HUDEP-2 (cell line): ENCODE data around the gene ATG101.
A peak's percentile ranks its signal among the peaks of the same experiment; 100 is the strongest.

Experiments used
- DNase-seq, 76 experiments: peaks; one replicate each; lab custom pipeline; 2025; ENCODE audit not compliant: unreplicated experiment in 76 of 76; lab: John Stamatoyannopoulos, UW

Gene ATG101

DNA sequence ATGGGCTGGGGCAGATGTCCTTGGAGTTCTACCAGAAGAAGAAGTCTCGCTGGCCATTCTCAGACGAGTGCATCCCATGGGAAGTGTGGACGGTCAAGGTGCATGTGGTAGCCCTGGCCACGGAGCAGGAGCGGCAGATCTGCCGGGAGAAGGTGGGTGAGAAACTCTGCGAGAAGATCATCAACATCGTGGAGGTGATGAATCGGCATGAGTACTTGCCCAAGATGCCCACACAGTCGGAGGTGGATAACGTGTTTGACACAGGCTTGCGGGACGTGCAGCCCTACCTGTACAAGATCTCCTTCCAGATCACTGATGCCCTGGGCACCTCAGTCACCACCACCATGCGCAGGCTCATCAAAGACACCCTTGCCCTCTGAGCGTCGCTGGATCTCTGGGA lies 7.0 kb downstream of the ATG101 start:
- DNase-seq, result no peak

DNA sequence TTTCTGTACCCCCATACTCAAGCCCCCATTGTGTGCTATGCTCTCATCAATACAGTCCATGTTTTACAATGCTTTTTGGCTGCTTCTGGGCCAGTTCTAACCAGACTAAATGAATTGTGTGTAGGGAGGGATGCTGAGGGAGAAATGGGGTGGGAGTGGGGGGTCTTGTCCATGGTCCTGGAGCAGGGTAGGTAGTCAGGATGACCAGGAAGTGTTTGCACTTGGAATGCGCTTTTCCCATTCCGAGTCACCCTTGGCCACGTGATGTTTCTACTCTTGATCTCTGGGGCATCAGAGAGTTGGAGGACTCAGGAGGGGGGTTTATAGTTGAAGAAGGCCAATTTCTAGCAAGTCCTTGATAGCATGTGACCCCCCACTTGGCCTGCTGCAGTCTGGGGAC lies 8.5 kb downstream of the ATG101 start:
- no peak for DNase-seq

DNA sequence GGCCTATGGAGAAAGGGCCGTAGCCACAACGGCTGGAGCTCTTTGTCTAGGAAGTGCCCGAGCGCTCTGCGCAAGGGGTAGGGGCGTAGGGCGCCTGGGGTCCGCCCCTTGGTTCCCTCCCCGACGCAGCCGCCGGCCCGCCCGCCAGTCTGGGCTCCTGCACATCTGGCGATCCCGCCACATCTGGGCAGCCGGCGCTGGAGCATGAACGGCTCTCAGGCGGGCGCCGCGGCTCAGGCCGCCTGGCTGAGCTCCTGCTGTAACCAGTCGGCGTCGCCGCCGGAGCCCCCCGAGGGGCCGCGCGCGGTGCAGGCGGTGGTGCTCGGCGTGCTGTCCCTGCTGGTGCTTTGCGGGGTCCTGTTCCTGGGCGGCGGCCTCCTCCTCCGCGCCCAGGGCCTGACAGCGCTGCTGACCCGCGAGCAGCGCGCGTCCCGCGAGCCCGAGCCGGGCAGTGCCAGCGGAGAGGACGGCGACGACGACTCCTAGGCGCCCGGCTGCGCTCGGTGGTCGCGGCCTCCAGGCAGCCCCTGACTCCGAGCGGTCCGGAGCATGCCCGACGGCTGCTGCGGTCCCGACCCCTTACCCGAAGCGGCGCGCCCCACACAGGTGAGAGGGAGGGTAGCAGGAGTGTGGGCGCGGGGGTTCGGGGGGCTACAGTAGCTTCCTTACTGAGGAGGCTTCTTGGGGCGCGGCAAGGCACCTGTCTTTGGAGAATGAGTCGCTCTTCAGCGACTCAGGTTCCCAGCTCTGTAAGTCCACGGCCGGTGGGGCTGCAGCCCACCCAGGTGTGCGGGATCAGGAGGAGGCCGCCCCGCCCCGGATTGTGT lies 10.0 kb downstream of the ATG101 start, which contains the start of gene SMIM41:
Gene SMIM41, plus strand, starts transcription at position 129 of the 827 bp plus-strand sequence. Its CDS starts 76 bp downstream, at position 205.
- no peak for DNase-seq

DNA sequence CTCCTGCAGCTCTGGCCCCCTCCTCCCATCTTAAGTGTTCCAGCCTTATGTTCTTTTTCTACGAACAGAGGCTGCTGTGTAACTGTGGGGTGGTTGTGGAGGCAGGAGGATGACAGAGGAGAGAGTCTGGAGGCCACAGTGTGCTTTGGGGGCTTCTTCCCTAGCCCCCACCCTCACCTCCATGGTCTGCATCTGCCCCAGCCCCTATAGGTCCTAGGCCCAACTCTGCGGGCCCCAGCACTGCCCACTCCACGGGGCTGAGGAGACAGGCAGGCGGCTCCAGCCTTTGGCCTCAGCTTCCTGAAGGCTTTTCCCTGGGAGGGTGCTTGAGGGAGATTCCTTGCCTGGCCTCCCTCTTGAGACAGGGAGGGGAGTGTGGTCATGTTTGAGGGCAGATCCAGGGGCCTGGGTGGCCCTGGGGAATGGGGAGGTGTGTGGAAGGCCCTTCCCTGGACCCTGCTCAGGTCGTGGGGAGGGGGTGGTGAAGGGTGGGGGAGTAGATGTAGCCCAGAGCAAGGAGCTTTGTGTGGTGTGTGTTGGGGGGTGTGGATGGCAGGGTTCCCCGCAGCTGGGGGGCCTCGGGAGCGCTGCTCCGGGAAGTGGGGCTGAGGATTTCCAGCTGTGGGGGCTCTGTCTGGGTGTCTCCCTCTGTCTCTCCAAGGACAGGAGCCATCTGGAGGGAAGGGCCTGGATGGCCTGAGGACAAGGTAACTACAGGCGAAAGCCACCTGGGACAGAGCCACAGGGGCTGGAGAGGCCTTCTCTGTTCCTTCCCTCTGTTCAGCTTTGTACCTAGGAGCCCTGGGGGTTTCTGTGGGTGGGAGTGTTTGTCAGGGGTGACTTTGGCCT lies 10.8 kb downstream of the ATG101 start:
- no peak for DNase-seq

DNA sequence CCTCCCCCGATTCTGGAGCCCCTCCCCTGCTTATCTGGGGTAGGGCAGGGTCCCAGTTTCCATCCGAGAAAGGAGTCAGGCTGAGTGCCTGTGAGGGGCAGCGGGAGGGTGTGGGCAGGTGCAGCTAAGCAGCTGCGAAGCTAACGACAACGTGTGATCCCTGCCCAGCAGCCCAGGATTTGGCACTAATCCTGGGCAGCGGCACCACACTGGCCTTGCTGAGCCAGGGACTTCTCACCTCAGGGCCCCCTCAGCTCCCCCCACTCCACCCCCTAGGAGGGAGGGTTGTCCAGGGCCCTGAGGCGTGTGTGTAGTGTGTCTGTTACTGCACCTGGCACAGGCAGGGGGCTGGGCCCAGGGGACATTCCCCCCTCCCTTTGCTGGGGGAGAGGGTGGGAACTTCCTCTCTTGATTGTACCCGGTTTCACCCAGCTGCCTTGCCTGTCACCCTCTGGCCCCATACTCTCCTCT lies 11.5 kb downstream of the ATG101 start:
- no peak for DNase-seq

DNA sequence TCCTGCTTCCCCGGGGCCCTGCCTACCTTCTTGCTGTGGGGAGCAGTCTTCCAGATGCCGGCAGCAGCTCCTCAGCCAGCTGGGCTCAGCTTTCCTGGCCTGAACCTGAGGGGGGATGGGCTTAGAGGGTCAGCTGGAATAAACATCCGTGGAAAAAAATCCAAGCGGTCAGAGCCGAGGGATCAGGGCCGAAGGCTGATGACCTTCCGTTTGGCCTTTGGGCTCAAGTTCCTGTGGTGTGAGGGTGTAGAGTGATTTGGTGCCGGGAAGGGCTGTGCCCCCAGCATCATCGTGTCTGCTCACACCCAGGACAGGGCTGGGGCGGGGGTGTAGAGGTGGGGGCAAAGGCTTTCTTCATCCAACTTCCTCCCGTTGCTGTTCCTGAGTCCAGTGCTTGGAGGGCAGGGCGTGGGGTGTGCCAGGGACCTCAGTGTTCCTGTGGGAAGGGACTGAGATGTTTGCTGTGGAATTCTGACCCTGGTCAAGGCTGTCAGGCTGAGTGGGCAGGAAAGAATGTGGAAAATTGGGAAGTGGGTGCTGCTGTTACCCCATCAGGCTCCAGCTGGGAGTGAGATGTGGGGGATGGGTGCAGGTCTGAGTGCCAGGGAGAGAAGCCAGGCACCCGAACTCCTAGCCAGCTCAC lies 12.4 kb downstream of the ATG101 start:
- no peak for DNase-seq

DNA sequence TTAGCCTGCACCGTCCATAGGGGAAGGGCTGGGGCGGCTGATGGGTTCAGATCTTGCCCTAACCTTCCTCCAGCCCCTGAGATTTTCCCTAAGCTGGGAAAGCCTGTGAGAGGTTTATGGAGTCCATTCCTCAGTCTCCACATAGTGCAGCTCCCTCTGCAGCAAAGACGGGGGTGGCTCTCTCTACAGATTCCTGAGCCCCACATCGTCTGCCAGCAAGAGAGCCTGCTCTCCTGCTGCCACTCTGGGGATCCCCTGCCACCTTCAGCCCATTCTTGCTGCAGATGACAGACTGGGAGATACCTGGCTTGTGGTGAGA lies 12.8 kb downstream of the ATG101 start:
- DNase-seq, result no peak

DNA sequence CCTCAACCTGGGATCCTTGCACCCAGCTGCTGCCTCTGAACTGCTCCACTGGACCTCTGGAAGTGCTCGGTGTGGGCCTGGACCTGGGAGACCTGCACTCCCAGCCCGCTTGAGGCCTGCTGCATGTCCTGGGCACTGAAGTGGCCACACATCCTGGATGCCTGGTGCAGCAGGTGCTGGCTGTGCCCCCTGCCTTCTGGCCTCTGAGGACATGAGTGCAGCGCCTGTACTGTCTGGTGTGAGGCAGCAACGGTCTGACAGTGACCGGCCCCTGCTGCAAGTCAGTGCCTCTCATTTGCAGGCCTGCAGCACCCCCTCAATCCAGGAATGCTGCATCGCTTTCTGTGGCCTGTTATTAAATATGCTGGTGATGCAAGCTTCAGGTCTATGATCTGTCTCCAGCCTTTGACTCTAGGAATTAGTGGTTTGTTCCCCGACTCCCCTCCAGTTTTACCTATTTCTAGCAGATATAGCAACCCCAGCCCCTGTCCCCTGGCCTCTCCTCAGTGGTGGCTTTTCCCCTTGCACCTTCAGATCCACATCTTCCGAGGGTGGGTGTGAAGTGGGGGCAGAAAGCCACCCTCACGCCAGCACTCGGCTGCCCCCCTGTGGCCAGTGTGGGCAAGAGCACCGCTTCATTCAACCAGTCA lies 13.3 kb downstream of the ATG101 start:
- peak in 45 of 76 experiments; percentile 10 to 63 (median 38) for DNase-seq

DNA sequence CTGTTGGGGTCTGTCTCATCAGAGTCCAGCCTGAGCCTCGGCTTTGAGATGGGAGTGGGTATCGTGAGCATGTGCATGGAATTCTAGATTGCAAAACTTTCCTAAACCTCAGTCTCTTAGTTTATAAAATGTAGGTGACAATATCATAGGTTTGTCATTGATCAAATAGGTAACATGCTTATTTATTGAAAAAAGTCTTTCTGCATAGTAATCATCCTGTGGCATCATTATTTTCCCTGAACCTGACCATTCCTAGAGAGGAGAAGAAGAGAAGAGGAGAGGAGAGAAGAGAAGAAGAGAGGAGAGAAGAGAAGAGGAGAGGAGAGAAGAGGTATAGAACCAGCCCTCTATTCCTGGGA lies 13.8 kb downstream of the ATG101 start:
- no peak for DNase-seq

DNA sequence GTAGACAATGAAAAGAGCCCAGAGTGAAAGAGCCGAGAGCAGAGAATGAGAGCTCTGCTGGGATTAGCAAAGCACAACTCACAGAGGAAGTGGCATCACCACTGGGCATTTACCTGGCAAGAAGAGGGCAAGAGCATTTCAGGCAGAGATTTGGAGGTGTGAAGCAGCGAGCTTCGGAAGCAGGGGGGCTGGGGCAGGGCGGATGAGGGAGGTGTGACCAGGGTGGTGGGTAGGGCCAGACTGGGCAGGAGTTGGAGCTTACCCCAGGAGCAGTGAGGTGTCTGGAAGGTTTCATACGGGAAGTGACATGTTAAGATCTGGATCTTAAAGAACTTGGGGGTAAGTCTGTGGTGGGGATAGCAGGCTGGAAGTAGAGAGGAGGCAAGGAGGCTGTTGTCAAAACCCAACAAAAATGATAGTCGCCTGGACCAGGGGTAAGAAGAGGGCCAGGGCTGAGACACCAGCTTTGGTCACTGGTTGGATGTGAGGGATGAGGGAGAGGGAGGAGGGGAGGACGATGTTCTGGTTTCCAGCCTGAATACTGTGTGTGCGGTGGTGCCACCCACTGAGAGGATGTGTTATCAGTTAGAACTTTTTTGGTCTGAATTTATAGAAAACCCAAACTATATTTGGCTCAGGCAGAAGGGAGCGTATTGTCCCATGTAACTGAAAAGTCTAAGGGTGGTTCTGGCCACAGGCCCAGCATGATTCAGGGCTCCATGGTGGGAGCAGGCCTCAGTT lies 14.9 kb downstream of the ATG101 start:
- no peak for DNase-seq

DNA sequence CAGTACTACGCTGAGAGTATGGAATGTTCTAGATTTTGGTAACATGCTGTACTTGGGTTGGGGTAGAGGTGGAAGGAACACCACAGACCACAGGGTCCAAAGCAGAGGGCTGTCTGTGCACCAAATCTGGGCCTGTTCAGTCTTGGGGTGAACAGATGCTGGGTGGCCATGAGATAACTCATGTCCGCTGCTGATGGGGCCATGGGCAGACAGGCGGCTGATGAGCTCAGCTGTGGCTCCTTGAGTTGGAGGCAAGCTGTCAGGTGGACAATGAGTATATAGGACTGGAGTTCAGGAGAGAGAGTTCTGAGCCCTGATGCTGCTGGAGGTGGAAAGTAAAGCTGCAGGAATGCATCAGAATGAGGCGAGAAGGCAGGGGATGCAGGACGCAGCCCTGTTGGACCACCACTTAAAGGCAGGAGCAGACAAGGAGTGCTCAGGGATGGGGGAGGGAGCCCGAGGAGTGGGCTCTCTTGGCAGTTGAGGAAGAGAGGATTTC lies 16.0 kb downstream of the ATG101 start:
- no peak for DNase-seq

DNA sequence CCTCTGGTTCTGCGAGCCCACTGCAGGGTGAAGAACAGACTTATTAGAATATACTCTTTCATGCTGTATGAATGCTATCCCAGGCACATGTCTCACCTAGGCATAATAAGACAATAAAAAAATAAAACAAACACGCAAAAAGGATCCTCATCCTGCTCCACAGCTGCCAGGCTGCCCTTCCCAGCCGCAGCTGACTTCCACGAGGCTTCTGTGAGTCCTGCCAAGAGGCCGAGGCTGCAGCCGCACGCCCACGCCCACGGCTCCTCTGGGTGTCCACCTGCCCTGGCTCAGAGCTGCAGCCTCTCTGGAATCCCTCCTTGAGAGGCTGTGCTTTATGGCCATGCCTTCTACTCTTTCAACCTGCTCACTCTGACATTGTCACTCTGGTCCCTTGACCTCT lies 16.6 kb downstream of the ATG101 start:
- peak in 1 of 76 experiments; percentile 10 for DNase-seq

DNA sequence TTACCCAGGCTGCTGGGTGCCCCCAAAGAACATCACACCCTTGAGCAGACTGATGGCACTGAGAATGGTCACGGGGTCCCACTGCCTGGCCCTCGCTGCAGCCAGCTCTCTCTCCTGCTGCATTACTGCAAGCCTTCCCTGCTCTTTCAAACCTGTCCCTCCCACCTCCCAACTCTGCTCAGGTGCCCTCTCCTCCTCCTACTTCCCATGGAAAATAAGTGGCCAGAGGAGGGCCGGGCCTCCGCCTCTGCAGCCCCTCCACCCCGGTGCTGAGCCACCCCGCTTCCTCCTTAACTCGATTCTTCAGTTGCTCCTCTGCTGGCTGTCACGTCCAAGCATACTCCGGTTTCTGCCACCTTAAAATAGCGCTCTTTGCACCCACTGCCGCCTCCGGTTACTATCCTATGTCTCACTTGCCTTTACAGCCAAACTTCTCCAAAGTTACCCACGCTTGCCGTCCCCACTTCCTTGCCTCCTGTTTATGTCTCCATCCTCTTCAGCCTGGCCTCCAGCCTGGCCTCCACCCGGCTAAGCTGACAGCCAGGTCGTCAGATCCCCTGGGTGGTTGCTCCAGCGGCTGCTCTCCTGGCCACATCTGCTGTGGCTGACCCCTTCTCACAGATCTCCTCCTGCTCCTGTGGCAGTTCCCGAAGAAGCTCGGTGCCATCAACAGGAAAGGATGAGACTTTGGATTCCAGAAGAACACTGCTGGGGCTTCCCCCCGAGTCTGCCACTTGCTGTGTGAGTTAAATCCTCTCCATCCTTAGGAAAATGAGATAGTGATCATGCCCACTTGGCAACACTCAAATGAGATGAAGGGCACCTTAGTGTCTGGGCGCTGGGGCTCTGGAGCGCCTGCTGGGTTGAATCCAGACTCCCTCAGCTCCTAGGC lies 17.4 kb downstream of the ATG101 start:
- no peak for DNase-seq

DNA sequence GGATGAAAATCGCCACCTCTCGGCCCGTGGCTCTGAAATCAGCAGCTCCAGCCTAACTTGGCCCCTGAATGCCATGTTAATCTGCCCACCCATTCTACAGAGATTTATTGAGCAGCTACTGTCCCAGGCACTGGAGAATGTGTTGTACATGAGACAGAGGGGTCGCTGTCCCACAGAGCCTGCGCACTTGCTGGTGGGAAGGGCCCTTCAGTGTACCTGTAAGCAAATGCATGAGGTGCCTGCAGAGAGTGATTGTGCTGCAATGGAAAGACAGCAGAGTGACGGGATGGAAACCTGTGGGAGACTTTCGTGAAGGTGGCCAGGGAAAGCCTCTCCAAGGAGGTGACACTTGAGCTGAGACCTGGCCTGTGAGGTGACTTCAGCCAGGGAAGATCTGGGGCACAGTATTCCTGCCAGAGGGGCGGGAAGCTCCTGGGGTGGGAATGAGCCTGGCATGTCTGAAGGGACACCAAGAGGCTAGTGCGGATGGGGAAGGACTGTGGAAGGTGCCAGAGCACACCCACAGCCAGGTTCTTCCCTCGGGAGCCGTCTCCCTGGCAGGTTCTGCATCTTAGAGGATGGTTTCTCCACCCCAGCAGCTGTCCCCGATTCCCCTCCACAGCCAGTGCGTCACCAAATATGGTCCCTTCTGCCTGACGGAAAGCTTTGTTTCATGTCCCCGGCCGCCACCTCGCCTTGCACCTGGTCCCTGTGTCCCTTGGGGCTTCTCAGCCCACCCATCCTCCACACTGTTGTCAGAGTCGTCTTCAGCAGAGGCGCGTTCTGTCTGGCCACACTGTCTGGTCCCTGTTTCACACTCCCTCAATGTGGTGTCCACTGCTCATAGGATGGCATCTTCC lies 18.4 kb downstream of the ATG101 start:
- DNase-seq, result no peak

DNA sequence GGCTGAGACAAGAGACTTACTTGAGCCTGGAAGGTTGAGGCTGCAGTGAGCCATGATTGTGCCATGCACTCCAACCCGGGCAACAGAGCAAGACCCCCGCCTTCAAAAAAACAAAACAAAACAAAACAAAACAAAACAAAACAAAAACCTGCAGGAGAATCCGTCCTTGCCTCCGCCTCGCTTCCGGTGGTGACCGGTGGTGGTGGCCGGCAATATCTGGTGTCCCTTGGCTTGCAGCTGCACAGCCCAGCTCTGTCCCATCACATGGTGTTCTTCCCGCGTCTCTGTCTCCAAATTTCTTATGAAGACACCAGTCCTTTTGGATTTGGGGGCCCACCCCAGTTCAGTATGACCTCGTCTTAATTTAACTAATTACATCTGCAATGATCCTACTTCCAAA lies 19.7 kb downstream of the ATG101 start:
- DNase-seq, result no peak

DNA sequence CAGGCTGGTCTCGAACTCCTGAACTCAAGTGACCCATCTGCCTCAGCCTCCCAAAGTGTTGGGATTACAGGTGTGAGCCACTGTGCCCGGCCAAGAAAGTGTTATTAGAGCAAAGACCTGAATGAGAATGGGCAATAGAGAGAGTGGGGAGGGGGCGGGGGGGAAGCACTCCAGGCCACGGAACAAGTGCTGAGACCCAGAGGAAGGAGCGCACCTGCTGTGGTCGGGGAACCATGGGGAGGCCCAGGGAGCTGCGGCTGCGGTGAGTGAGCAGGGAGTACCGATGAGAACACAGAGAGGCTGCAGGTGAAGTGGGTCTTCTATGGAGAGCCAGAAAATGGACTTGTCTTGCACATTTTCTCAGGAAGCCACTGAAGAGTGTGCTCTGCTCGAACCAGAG lies 20.5 kb downstream of the ATG101 start:
- no peak for DNase-seq

DNA sequence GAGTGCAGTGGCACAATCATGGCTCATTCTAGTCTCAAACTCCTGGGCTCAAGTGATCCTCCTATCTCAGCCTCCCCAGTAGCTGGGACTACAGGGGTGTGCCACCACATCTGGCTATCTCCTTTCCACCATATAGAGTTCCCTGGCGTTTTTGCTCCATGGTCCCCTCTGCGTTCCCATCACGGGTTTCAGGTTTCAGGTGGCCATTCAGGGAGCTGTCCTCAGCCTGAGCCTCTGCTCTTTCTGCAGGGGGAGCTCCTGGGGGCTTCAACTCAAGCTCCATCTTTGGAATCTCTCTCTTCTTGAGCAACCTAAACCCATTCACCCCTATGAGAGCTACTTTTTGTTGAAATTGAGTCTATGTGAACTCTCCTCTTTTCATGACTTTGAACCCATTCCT lies 21.3 kb downstream of the ATG101 start:
- DNase-seq, result no peak

DNA sequence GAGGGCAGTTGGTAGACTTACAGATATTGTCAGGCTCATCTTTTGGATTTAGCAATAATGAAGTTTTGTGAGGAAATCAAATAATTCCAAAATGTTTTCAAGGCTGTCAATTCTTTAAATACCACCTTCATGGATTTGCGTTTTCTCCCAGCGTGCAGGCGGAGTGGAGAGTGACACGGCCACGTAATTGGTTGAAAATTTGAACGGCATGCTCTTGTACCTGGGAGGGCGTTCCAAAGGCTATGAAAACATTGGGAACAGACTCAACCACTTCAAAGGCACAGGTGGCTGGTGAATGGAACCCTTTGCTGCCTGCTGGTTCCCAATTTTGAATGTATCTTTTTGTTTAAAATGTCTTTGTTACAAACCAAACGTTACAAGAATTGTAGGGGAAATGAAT lies 22.1 kb downstream of the ATG101 start:
- DNase-seq, result no peak
